A673 (cell line): ENCODE data around the gene E2F3. TPM values are rescaled to one million over a fixed set of nuclear protein-coding genes. Genes with fewer than 3 reads are reported as not detected.

Experiments used
- BruUV-seq: library from RNA; stranded (reverse); fragments of 400-500 nt; replicated peaks from 2 replicates; lab custom pipeline; 2021; lab: Mats Ljungman, UMichigan
- CTCF ChIA-PET: fragments of 300-600 bp; sonication (Branson Sonifier 250); formaldehyde crosslinking; loops from one replicate; lab custom pipeline; 2022; ENCODE audit warnings: antibody characterized with exemption; lab: Charles Lee
- POLR2A ChIA-PET: fragments of 300-600 bp; sonication (Branson Sonifier 250); formaldehyde crosslinking; loops from one replicate; lab custom pipeline; 2022; ENCODE audit warnings: antibody characterized with exemption; ENCODE audit not compliant: low non-redundant PET; lab: Charles Lee
- DNase-seq: peaks from one replicate; pipeline ENCODE4 v3.0.0-alpha.2; 2015; ENCODE audit warnings: low spot score
- H3K27ac ChIP-seq: fragments of 200-600 bp; sonication (generic); 2 replicates; pipeline ENCODE4 v1.5.1; 2016; ENCODE audit warnings: mixed run types, low read depth, mild to moderate bottlenecking, mixed read lengths, antibody characterized with exemption, low read length; ENCODE audit not compliant: poor library complexity, severe bottlenecking
- H3K27me3 ChIP-seq: fragments of 200-600 bp; sonication (generic); replicated peaks from 2 replicates; pipeline ENCODE4 v1.6.1; 2017; ENCODE audit warnings: mixed run types, low read depth, mild to moderate bottlenecking, mixed read lengths, antibody characterized with exemption, low read length; ENCODE audit not compliant: insufficient read depth, poor library complexity
- H3K36me3 ChIP-seq: fragments of 200-600 bp; sonication (generic); 2 replicates; pipeline ENCODE4 v1.6.1; 2016; ENCODE audit warnings: mixed run types, mild to moderate bottlenecking, mixed read lengths, antibody characterized with exemption, low read length; ENCODE audit not compliant: insufficient read depth, poor library complexity, severe bottlenecking
- H3K4me1 ChIP-seq: fragments of 200-600 bp; sonication (generic); 2 replicates; pipeline ENCODE4 v1.6.1; 2017; ENCODE audit warnings: mixed run types, mild to moderate bottlenecking, mixed read lengths, antibody characterized with exemption, low read length; ENCODE audit not compliant: insufficient read depth, poor library complexity, severe bottlenecking
- H3K4me3 ChIP-seq: fragments of 200-600 bp; sonication (generic); 2 replicates; pipeline ENCODE4 v1.5.1; 2016; ENCODE audit warnings: low read depth, mixed run types, mild to moderate bottlenecking, mixed read lengths, low read length; ENCODE audit not compliant: poor library complexity, severe bottlenecking
- H3K9me3 ChIP-seq: fragments of 200-600 bp; sonication (generic); 2 replicates; pipeline ENCODE4 v1.6.1; 2016; ENCODE audit warnings: mixed run types, low read depth, mild to moderate bottlenecking, mixed read lengths, antibody characterized with exemption, low read length; ENCODE audit not compliant: poor library complexity, severe bottlenecking
- EZH2 ChIP-seq: fragments of 200-600 bp; sonication (generic); IDR thresholded peaks from 2 replicates; pipeline ENCODE4 v1.6.1; 2017; ENCODE audit warnings: borderline replicate concordance, low read depth, mild to moderate bottlenecking, mixed read lengths, antibody characterized with exemption, low read length; ENCODE audit not compliant: poor library complexity, severe bottlenecking
- intact Hi-C: fragments of 100-400 bp; cut with micrococcal nuclease; formaldehyde crosslinking; loops from one replicate; pipeline ENCODE4 v1.10.0; 2022; ENCODE audit not compliant: unreplicated experiment
- total RNA-seq: library from RNA; stranded (reverse); gene quantifications from 2 replicates; pipeline ENCODE4 v1.2.3, GENCODE V29; 2021
- TF ChIP-seq, protein P1 (sequence below): fragments of 300-800, 200-600 bp; sonication (generic); conservative IDR thresholded peaks from 2 replicates; pipeline ENCODE4 v1.5.1; 2017; ENCODE audit warnings: low read depth, mild to moderate bottlenecking, antibody characterized with exemption, low read length, moderate library complexity, mixed read lengths

The E2F3 gene
- total RNA-seq, 1 experiment from 2014 or later = 42.4 TPM

DNA sequence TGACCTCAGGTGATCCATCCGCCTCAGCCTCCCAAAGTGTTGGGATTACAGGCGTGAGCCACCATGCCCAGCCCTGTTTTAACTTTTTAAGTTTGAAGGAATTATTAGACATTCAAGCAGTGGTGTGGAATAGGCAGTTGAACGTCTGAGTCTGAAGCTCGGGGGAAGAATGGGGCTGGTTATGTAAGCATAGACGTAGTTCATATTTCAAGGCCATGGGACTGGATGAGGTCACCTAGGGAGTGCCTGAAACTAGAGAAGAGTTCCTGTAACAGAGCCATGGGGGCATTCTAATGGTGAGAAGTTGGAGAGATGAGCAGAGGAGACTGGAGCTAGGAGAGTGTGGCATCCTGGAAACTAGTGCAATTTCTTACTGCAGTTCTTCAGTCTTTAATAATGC is 139.0 kb downstream of the E2F3 start:
- H3K4me3 ChIP-seq = no peak overlapping the region
- BruUV-seq = no TSS peak
- H3K36me3 ChIP-seq = peaks cover 3% of the 10 kb centered on the region
- ChIA-PET CTCF (no interaction called here), POLR2A (no interaction called here)
- intact Hi-C loops = no loop called here
- no peaks in the 10 kb centered on the region for H3K27me3 ChIP-seq
- peaks cover 5% of the 10 kb centered on the region for H3K4me1 ChIP-seq
- H3K9me3 ChIP-seq = no peaks in the 10 kb centered on the region
- TF ChIP-seq, protein P1, sequence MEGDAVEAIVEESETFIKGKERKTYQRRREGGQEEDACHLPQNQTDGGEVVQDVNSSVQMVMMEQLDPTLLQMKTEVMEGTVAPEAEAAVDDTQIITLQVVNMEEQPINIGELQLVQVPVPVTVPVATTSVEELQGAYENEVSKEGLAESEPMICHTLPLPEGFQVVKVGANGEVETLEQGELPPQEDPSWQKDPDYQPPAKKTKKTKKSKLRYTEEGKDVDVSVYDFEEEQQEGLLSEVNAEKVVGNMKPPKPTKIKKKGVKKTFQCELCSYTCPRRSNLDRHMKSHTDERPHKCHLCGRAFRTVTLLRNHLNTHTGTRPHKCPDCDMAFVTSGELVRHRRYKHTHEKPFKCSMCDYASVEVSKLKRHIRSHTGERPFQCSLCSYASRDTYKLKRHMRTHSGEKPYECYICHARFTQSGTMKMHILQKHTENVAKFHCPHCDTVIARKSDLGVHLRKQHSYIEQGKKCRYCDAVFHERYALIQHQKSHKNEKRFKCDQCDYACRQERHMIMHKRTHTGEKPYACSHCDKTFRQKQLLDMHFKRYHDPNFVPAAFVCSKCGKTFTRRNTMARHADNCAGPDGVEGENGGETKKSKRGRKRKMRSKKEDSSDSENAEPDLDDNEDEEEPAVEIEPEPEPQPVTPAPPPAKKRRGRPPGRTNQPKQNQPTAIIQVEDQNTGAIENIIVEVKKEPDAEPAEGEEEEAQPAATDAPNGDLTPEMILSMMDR = no peak
- TF ChIP-seq EZH2 = no peak
- DNase-seq = no peak
- no peak overlapping the region for H3K27ac ChIP-seq

DNA sequence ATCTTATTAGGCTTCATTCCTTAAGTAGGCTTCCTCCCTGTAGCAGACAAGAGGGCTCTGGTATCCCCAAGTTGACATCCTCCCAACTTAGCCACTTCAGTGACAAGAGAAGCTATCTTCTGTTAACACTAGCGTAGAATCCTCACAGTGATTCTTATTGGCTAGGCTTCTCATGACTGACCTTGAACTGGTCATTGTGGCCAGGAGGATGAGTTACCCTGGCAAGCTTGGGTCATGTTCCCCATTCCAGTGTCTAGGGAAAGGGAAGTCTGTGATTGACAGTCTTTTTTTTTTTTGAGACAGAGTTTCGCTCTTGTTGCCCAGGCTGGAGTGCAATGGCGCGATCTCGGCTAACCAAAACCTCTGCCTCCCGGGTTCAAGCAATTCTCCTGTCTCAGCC is 139.7 kb downstream of the E2F3 start:
- POLR2A ChIA-PET = no interaction called here
- intact Hi-C loops = no loop called here

DNA sequence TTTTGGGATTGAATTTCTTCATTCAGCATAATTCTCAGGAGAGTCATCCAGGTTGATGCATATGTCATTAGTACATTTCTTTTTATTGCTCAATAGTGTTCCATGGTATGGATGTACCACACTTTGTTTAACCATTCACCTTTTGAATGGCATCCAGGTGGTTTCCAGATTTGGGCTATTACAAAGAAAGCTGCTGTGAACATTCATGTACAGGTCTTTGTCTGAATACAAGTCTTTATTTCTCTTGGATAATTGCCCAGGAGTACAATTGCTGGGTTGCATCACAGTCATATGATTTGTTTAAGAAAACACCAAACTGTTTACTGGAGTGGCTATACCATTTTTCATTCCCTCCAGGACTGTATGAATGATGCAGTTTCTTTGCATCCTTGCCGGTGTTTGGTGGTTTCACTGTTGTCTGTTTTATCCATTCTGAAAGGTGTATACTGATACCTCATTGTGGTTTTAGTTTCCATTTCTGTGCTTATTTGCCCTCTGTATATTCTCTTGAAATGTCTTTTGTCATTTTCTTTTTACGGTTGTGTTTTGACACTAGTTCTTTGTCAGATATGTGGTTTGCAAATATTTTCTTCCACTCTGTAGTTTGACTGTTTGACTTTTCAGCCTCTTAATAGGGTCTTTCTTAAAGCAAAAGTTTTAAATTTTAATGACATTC is 141.4 kb downstream of the E2F3 start:
- TF ChIP-seq EZH2 = no peak
- TF ChIP-seq, protein P1 = no peak
- ChIA-PET POLR2A (no interaction called here), CTCF (no interaction called here)
- intact Hi-C loops = no loop called here
- DNase-seq = no peak
- H3K27ac ChIP-seq = no peak overlapping the region
- no TSS peak for BruUV-seq
- no peaks in the 10 kb centered on the region for H3K27me3 ChIP-seq
- H3K36me3 ChIP-seq = peaks cover 20% of the 10 kb centered on the region
- H3K4me3 ChIP-seq = no peak overlapping the region
- H3K4me1 ChIP-seq = peaks cover 5% of the 10 kb centered on the region
- H3K9me3 ChIP-seq = no peaks in the 10 kb centered on the region

More for the DNA sequence above, 139.7 kb downstream of the E2F3 start:
- H3K27ac ChIP-seq = no peak overlapping the region
- CTCF ChIA-PET = no interaction called here
- H3K36me3 ChIP-seq = peaks cover 10% of the 10 kb centered on the region
- H3K9me3 ChIP-seq = no peaks in the 10 kb centered on the region
- no peak for DNase-seq
- H3K4me3 ChIP-seq = no peak overlapping the region
- BruUV-seq = no TSS peak
- no peak for TF ChIP-seq EZH2
- TF ChIP-seq, protein P1 = no peak
- H3K27me3 ChIP-seq = no peaks in the 10 kb centered on the region
- H3K4me1 ChIP-seq = peaks cover 5% of the 10 kb centered on the region

Other genes starting within 250 kb of the E2F3 start
- gene MBOAT1, start 189.4 kb upstream of the E2F3 start, total RNA-seq = 6.3 and 8.2 TPM in 2 replicates
- gene CDKAL1, start 132.6 kb downstream of the E2F3 start, total RNA-seq = 33.4 and 35.5 TPM in 2 replicates